Stimulated activated CD4-positive, alpha-beta T cell treated with anti-CD3 and anti-CD28 coated beads, Interleukin-2, amount 100 ng/mL, for 48 hours (primary cell): ENCODE data around the gene TMEM121.
"Not testable (repeated sequence)": the region's sequence is repeated elsewhere in the genome, so short reads cannot be mapped to it uniquely, and the experiment has no call there.

Source experiments
- DNase-seq, 2 donors: peaks; one replicate each; pipeline ENCODE4 v3.0.0-alpha.2; 2020

The TMEM121 gene

GRCh38 chr14:105571181-105571951 is 45.0 kb downstream of the TMEM121 start:
- DNase-seq, result not testable (repeated sequence)

GRCh38 chr14:105572063-105572462 is 45.7 kb downstream of the TMEM121 start:
- DNase-seq, result not testable (repeated sequence)

- DNase-seq, result not testable (repeated sequence)
These were observed 47.5 kb downstream of the TMEM121 start for GRCh38 chr14:105573841-105574240.

- not testable (repeated sequence) for DNase-seq
These were observed 48.0 kb downstream of the TMEM121 start for GRCh38 chr14:105574411-105574810.

GRCh38 chr14:105575016-105575700 is 48.8 kb downstream of the TMEM121 start:
- not testable (repeated sequence) for DNase-seq

- no peak for DNase-seq
These were observed 50.2 kb downstream of the TMEM121 start for GRCh38 chr14:105576525-105577088.

- DNase-seq, result no peak
These were observed 51.0 kb downstream of the TMEM121 start for GRCh38 chr14:105577314-105577861.

GRCh38 chr14:105578070-105578469 is 51.7 kb downstream of the TMEM121 start:
- DNase-seq, result no peak

- not testable (repeated sequence) for DNase-seq
These were observed 52.8 kb downstream of the TMEM121 start for GRCh38 chr14:105579221-105579620.
